ENCODE measurements around the gene VTA1. TPM values are rescaled to one million over a fixed set of nuclear protein-coding genes. Genes with fewer than 3 reads are reported as not detected.
A peak's percentile ranks its signal among the peaks of the same experiment; 100 is the strongest.

VTA1 gene
- total and polyA plus RNA-seq, 10 donors: 16.2 to 53.2 (median 30.6) TPM

GRCh38 chr6:142171351-142171750, 24.3 kb downstream of the VTA1 start:
- H3K4me1 ChIP-seq: peaks cover 0 to 4% (median 0%) of the 10 kb centered on the region in 6 donors
- no peak for TF ChIP-seq POLR2AphosphoS5 (IDR thresholded peaks at IDR 0.05)
- intact Hi-C loops (cut with DNase I; ENCODE audit: low total_unique reads): no loop called here
- H3K36me3 ChIP-seq: peaks cover 0 to 100% (median 72%) of the 10 kb centered on the region in 6 donors
- no peaks in the 10 kb centered on the region for H3K9me3 ChIP-seq
- H3K27me3 ChIP-seq (replicated peaks in 1 of 7): no peaks in the 10 kb centered on the region
- H3K27ac ChIP-seq: no peak overlapping the region
- no peak overlapping the region for H3K4me3 ChIP-seq
- no peak for DNase-seq

- Histone ChIP-seq H3K9me3 (peaks cover 0 to 13% (median 12%) of the 10 kb centered on the region in 8 donors), H3K36me3 (peaks cover 0 to 100% (median 72%) of the 10 kb centered on the region in 6 donors)
Observed at GRCh38 chr6:142172758-142173157, 25.7 kb downstream of the VTA1 start.

GRCh38 chr6:142173980-142174379, 26.9 kb downstream of the VTA1 start:
- H3K4me3 ChIP-seq: no peak overlapping the region
- intact Hi-C loops (cut with DNase I; ENCODE audit: low total_unique reads): no loop called here
- no peak for TF ChIP-seq CTCF (IDR thresholded peaks at IDR 0.05 in 8 of 11, conservative IDR thresholded peaks at IDR 0.05 in 3 of 11)
- peak in 1 of 3 donors; percentile 15 for TF ChIP-seq POLR2AphosphoS5 (IDR thresholded peaks at IDR 0.05)
- peaks cover 0 to 100% (median 76%) of the 10 kb centered on the region in 6 donors for H3K36me3 ChIP-seq
- peaks cover 0 to 4% (median 0%) of the 10 kb centered on the region in 6 donors for H3K4me1 ChIP-seq
- no peak for DNase-seq
- no peaks in the 10 kb centered on the region for H3K27me3 ChIP-seq (replicated peaks in 1 of 7)
- peaks cover 0 to 25% (median 24%) of the 10 kb centered on the region in 8 donors for H3K9me3 ChIP-seq
- no peak overlapping the region for H3K27ac ChIP-seq
- 94 to 98% (median 95%) methylated on average over 2 to 3 of the region's 3 CpGs for WGBS, 5 donors

More at GRCh38 chr6:142172758-142173157, 25.7 kb downstream of the VTA1 start:
- TF ChIP-seq POLR2A (IDR thresholded peaks at IDR 0.05) (no peak), CTCF (IDR thresholded peaks at IDR 0.05 in 8 of 11, conservative IDR thresholded peaks at IDR 0.05 in 3 of 11) (no peak), POLR2AphosphoS5 (IDR thresholded peaks at IDR 0.05) (no peak)
- no peak for DNase-seq
- Histone ChIP-seq H3K4me1 (peaks cover 0 to 4% (median 0%) of the 10 kb centered on the region in 6 donors), H3K27ac (no peak overlapping the region), H3K27me3 (replicated peaks in 1 of 7) (no peaks in the 10 kb centered on the region), H3K4me3 (no peak overlapping the region)
- intact Hi-C loops (cut with DNase I; ENCODE audit: low total_unique reads): no loop called here

GRCh38 chr6:142174703-142175102, 27.6 kb downstream of the VTA1 start:
- TF ChIP-seq POLR2AphosphoS5 (IDR thresholded peaks at IDR 0.05): no peak
- no peak for TF ChIP-seq POLR2A (IDR thresholded peaks at IDR 0.05)
- TF ChIP-seq CTCF (IDR thresholded peaks at IDR 0.05 in 8 of 11, conservative IDR thresholded peaks at IDR 0.05 in 3 of 11): no peak
- Histone ChIP-seq H3K9me3 (peaks cover 0 to 29% (median 25%) of the 10 kb centered on the region in 8 donors), H3K4me1 (peaks cover 0 to 4% (median 0%) of the 10 kb centered on the region in 6 donors), H3K4me3 (no peak overlapping the region), H3K27ac (peak overlapping the region in 2 of 8 donors; percentile 3 to 14), H3K36me3 (peaks cover 0 to 100% (median 74%) of the 10 kb centered on the region in 6 donors), H3K27me3 (replicated peaks in 1 of 7) (no peaks in the 10 kb centered on the region)
- no peak for DNase-seq
- 66 to 90% (median 77%) methylated on average over 6 of the region's 6 CpGs for WGBS, 5 donors
- intact Hi-C loops (cut with DNase I; ENCODE audit: low total_unique reads): no loop called here

- Histone ChIP-seq H3K4me3 (no peak overlapping the region), H3K9me3 (peaks cover 0 to 29% (median 25%) of the 10 kb centered on the region in 8 donors), H3K27me3 (replicated peaks in 1 of 7) (no peaks in the 10 kb centered on the region), H3K4me1 (peaks cover 0 to 7% (median 5%) of the 10 kb centered on the region in 6 donors), H3K27ac (no peak overlapping the region), H3K36me3 (peaks cover 0 to 68% (median 44%) of the 10 kb centered on the region in 6 donors)
- DNase-seq: no peak
- intact Hi-C loops (cut with DNase I; ENCODE audit: low total_unique reads): no loop called here
- no peak for TF ChIP-seq POLR2A (IDR thresholded peaks at IDR 0.05)
- no peak for TF ChIP-seq CTCF (IDR thresholded peaks at IDR 0.05 in 8 of 11, conservative IDR thresholded peaks at IDR 0.05 in 3 of 11)
- no peak for TF ChIP-seq POLR2AphosphoS5 (IDR thresholded peaks at IDR 0.05)
Observed at GRCh38 chr6:142178129-142178528, 31.1 kb downstream of the VTA1 start.
